ENCODE results near the gene RND1.

DNA sequence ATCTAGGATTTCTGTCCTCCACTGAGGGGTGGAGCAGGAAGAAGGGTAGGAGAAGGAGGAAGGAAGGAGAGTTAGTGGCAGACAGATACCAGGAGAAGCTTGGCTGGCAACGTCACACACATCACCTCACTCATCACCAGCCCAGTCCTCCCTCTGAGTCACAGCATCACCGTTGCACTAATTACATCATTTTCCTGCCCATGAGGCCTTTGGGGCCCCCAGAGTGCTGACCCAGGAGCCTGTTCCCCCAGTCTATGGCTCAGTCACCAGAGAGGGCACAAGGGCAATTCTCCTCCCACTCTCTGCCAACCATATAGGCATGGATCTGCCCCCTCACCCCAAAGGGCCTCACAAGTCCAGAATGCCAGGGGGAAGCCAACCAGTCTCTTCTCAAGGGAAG is 4.6 kb downstream of the RND1 start:
- TF ChIP-seq, protein P1, sequence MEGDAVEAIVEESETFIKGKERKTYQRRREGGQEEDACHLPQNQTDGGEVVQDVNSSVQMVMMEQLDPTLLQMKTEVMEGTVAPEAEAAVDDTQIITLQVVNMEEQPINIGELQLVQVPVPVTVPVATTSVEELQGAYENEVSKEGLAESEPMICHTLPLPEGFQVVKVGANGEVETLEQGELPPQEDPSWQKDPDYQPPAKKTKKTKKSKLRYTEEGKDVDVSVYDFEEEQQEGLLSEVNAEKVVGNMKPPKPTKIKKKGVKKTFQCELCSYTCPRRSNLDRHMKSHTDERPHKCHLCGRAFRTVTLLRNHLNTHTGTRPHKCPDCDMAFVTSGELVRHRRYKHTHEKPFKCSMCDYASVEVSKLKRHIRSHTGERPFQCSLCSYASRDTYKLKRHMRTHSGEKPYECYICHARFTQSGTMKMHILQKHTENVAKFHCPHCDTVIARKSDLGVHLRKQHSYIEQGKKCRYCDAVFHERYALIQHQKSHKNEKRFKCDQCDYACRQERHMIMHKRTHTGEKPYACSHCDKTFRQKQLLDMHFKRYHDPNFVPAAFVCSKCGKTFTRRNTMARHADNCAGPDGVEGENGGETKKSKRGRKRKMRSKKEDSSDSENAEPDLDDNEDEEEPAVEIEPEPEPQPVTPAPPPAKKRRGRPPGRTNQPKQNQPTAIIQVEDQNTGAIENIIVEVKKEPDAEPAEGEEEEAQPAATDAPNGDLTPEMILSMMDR (IDR thresholded peaks at IDR 0.05; ENCODE audit: low read depth, low read length, poor library complexity, severe bottlenecking), result no peak
- no peak for TF ChIP-seq EZH2phosphoT487 (IDR thresholded peaks at IDR 0.05; ENCODE audit: borderline replicate concordance, low read length)
